Effector memory CD4-positive, alpha-beta T cell (primary cell): Measurements from ENCODE around the gene IL13.
A peak's percentile ranks its signal among the peaks of the same experiment; 100 is the strongest.

Experiments
- DNase-seq, 3 donors: peaks; one replicate each; pipeline ENCODE4 v3.0.0-alpha.2; 2020
- H3K27ac ChIP-seq: 2 replicates; pipeline ENCODE4 v1.7.0; 2013; ENCODE audit warnings: mild to moderate bottlenecking, low read length, moderate library complexity; ENCODE audit not compliant: insufficient read depth, poor library complexity, severe bottlenecking
- H3K27me3 ChIP-seq: replicated peaks from 2 replicates; pipeline ENCODE4 v1.7.0; 2013; ENCODE audit warnings: mild to moderate bottlenecking, low read length; ENCODE audit not compliant: insufficient read depth, control insufficient read depth, poor library complexity, severe bottlenecking
- H3K36me3 ChIP-seq: 2 replicates; pipeline ENCODE4 v1.7.0; 2013; ENCODE audit warnings: mild to moderate bottlenecking, low read length, moderate library complexity; ENCODE audit not compliant: control insufficient read depth, insufficient read depth
- H3K4me1 ChIP-seq: 2 replicates; pipeline ENCODE4 v1.7.0; 2013; ENCODE audit warnings: low read length, mild to moderate bottlenecking; ENCODE audit not compliant: control insufficient read depth, insufficient read depth, poor library complexity, severe bottlenecking
- H3K4me3 ChIP-seq: 2 replicates; pipeline ENCODE4 v1.7.0; 2013; ENCODE audit warnings: low read length, low read depth, mild to moderate bottlenecking; ENCODE audit not compliant: insufficient read depth, poor library complexity, severe bottlenecking
- H3K9me3 ChIP-seq: 2 replicates; pipeline ENCODE4 v1.7.0; 2013; ENCODE audit warnings: mild to moderate bottlenecking, low read length, moderate library complexity; ENCODE audit not compliant: control insufficient read depth

IL13 gene

DNA sequence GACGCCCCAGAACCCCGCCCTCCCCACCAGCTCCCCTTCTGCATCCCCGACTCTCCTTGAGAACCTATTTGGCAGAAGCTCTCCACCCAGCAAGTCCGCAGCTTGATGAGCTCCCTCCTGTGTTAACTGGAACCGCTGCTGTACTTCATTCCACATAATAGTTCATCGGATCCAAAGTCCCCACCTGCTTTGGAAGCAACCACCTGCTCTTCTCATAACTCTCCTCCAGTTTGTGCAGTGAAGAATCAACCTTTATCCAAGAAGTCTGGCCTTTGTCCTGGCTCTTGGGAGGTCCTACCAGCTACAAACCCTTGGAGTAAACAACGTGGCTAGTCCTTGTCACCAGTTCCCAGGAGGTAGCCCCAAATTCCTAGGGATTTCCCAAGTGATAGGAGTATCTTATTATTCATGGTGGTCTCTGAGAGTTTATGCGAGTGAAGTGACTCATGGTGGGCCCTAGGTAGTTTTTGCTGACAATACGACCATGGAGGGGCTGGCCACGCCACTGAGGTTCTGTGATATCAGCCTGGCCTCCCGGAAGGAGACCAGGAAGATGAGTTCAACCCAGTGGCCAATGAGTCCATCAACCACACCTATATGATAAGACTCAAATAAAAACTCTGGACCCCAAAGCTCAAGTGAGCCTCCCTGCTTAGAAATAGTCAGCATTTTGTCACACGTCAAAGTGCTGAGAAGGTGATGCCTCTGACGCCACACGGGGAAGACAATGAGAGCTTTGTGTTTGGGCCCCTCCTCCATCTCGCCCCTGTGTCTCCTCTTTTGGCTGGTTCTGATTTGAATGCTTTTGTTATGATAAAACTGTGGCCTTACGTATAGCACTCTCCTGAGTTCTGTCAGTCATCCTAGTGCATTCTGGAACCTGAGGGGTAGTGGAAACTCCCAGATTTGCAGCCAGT, 12.3 kb downstream of the IL13 start:
- Histone ChIP-seq H3K4me3 (no peak overlapping the region), H3K4me1 (peaks cover 4% of the 10 kb centered on the region), H3K27me3 (no peaks in the 10 kb centered on the region), H3K27ac (no peak overlapping the region), H3K9me3 (no peaks in the 10 kb centered on the region), H3K36me3 (no peaks in the 10 kb centered on the region)
- DNase-seq = no peak

DNA sequence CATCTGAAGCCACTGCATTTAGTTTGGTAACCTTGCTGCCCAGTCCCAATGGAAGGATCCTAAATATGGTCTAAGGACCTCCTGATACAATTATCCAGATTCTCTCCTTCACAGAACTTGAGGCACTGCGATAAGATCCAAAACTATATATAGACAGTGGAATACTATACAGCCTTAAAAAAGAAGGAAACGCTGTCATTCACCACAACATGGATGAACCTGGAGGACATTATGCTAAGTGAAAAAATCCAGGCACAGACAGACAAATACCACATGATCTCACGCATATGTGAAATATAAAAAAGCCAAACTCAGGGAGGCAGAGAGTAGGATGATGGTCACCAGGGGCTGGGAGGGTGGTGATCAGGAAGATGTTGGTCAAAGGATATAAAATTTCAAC, 13.0 kb downstream of the IL13 start:
- no peaks in the 10 kb centered on the region for H3K9me3 ChIP-seq
- H3K27me3 ChIP-seq = no peaks in the 10 kb centered on the region
- DNase-seq = no peak
- peaks cover 6% of the 10 kb centered on the region for H3K4me1 ChIP-seq
- H3K27ac ChIP-seq = no peak overlapping the region
- no peak overlapping the region for H3K4me3 ChIP-seq
- H3K36me3 ChIP-seq = no peaks in the 10 kb centered on the region

DNA sequence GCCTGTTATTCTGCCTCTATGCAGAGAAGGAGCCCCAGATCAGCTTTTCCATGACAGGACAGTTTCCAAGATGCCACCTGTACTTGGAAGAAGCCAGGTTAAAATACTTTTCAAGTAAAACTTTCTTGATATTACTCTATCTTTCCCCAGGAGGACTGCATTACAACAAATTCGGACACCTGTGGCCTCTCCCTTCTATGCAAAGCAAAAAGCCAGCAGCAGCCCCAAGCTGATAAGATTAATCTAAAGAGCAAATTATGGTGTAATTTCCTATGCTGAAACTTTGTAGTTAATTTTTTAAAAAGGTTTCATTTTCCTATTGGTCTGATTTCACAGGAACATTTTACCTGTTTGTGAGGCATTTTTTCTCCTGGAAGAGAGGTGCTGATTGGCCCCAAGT, 15.5 kb downstream of the IL13 start:
- no peak for DNase-seq
- Histone ChIP-seq H3K9me3 (no peaks in the 10 kb centered on the region), H3K27me3 (no peaks in the 10 kb centered on the region), H3K27ac (no peak overlapping the region), H3K4me1 (peaks cover 6% of the 10 kb centered on the region), H3K4me3 (no peak overlapping the region), H3K36me3 (no peaks in the 10 kb centered on the region)

DNA sequence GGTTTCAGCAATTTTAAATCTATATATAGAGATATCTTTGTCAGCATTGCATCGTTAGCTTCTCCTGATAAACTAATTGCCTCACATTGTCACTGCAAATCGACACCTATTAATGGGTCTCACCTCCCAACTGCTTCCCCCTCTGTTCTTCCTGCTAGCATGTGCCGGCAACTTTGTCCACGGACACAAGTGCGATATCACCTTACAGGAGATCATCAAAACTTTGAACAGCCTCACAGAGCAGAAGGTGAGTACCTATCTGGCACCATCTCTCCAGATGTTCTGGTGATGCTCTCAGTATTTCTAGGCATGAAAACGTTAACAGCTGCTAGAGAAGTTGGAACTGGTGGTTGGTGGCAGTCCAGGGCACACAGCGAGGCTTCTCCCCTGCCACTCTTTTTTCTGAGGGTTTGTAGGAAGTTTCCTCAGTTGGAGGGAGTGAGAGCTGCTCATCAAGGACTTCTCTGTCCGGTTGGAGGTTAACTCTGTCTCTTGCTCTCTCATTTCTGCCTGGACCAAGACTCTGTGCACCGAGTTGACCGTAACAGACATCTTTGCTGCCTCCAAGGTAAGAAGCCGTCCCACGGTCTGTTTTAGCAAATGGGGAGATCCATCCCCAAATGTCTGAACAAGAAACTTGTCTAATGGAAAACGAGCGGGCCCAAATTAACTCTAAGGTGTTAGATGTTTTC, 16.1 kb downstream of the IL13 start, which contains the start of gene IL4:
Gene IL4, plus strand, starts transcription at position 51 of the 692 bp plus-strand sequence. Its CDS starts 62 bp downstream, at position 113.
- Histone ChIP-seq H3K27ac (no peak within 1 kb of the TSS), H3K9me3 (no peaks in the 10 kb centered on the region), H3K36me3 (no peaks in the 10 kb centered on the region), H3K4me3 (peak within 1 kb of the TSS; percentile 16), H3K4me1 (peaks cover 6% of the 10 kb centered on the region), H3K27me3 (no peaks in the 10 kb centered on the region)
- no peak for DNase-seq

DNA sequence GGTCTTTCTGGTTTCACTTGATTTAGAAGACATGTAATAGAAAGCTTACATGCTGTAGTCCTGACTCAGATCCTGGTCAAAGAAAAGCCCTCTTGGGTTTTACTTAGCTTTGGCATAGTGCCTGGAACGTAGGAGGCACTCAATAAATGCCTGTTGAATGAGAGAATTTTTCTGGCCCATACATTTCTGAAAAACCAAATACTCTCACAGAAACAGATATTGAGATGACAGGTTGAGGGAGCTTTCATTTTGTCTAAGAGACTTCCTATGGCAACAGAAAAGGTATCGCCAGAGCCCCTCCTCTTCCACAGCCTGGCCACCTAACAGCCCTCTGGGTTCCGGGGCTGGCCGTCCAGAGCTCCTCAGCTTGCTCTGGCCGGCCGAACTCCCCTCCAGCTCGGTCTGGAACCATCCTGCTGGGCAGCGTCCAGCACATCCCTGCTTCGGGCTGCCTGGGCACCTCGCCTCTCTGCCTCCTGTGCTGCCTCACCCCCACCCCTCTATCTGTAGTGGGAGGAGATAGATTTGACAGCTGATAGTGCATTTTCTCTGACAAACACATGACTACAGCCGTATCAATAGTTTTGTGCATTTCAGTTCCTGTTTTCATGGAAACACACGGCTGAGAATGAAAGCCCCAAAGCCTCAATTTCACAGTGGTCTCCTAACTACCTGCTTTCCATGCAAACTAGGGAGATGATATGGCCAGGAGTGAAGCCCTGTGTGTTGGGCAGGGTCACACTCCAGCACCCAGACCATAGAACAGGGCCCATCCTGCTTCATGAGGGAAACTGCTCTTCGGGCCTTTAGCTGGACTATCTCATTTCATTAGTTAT, 16.9 kb downstream of the IL13 start:
- Histone ChIP-seq H3K4me1 (peaks cover 6% of the 10 kb centered on the region), H3K27ac (no peak overlapping the region), H3K4me3 (peak overlapping the region; percentile 16), H3K36me3 (no peaks in the 10 kb centered on the region), H3K27me3 (no peaks in the 10 kb centered on the region), H3K9me3 (no peaks in the 10 kb centered on the region)
- DNase-seq = no peak

DNA sequence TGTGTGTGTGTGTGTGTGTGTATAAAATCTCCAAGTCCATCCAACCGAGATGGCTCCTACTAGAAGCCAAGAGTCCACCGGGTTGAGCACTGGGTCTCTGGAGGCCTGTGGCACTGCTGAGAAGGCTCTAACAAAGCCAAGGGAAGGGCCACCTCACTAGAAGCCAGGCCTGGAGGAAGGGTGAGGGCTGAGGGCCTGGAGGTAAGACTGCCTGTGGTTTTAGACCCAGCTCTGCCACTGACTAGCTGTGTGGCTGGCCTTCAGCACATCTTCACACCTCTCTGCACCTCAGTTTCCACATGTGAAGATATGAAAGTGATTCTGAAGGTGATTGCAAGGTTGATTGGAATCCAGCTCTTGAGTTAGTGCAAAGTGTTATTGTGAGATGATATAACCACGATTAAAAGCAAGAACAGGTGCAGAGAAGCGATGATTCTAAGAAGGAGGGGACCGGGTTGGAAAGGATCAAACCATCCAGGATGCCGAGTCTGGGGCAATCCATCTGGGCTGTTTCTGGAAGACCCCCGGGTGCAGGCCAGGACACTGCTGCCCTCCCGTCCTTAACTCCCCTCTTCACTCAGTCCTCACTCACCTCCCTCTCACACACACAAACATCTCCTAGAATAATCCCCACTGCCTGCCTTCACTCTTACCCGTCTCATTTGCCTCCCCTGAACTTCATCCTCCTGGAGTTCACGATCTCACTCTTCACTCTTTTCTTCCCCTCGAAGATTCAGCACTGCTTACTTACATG, 18.1 kb downstream of the IL13 start:
- Histone ChIP-seq H3K27me3 (no peaks in the 10 kb centered on the region), H3K4me1 (peaks cover 6% of the 10 kb centered on the region), H3K9me3 (no peaks in the 10 kb centered on the region), H3K27ac (no peak overlapping the region), H3K36me3 (no peaks in the 10 kb centered on the region), H3K4me3 (no peak overlapping the region)
- no peak for DNase-seq

DNA sequence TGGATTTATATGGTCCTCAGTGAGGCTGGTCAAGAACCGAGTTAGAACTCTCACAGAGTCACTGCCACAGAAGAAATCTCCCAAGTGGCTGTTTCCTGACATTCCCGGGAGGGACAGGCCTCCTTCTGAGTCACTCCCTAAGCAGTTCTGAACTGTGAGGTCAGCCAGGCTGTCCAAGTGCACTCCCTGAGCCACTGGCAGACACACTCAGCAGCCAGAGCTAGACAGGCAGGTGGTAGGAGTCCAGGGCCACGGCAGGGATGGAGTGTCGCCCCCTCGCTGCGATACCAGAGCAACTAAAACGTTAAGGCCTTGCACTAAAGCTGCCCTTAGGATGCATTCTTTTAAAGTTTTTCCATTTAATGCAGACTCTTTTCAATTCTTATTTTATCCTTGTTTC, 19.2 kb downstream of the IL13 start:
- Histone ChIP-seq H3K4me1 (peaks cover 6% of the 10 kb centered on the region), H3K27me3 (no peaks in the 10 kb centered on the region)
- no peak for DNase-seq

DNA sequence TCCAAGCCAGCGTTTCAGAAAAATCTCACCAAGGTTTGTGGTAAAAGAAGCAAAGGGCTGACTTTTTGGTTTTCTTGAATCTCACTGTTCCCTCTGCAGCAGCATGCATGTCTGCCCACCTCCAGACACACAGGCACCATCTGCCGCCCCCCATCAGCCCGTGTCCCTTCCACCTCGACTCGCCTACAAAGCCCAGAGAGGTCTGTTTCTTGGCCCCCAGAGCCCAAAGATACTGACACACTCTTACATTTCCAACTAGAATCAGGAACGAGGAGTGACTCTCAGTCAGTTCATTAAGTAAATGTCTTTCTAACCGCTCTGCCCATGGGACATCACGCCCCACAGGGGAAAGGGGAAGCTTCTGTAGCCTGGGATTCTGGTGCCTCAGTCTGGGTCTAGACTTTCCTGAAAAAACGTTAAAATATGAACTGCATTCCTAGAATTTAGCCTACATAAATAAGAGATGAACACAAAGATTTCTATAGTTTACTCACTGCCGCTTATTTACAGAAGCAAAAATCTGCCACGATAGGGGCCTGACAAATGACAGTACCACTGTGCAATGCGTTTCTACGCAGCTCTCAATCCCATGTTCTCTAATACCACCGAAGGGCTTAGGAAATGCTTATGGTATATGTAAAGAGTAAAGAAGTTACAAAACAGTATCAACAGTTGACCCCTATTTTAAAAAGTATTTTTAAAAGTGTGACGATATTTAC, 19.9 kb downstream of the IL13 start:
- no peaks in the 10 kb centered on the region for H3K36me3 ChIP-seq
- no peaks in the 10 kb centered on the region for H3K9me3 ChIP-seq
- H3K4me1 ChIP-seq = peaks cover 6% of the 10 kb centered on the region
- H3K27me3 ChIP-seq = no peaks in the 10 kb centered on the region
- no peak for DNase-seq
- H3K27ac ChIP-seq = no peak overlapping the region
- no peak overlapping the region for H3K4me3 ChIP-seq

More for the DNA sequence above, 19.2 kb downstream of the IL13 start:
- H3K36me3 ChIP-seq = no peaks in the 10 kb centered on the region
- H3K4me3 ChIP-seq = no peak overlapping the region
- no peaks in the 10 kb centered on the region for H3K9me3 ChIP-seq
- no peak overlapping the region for H3K27ac ChIP-seq

DNA sequence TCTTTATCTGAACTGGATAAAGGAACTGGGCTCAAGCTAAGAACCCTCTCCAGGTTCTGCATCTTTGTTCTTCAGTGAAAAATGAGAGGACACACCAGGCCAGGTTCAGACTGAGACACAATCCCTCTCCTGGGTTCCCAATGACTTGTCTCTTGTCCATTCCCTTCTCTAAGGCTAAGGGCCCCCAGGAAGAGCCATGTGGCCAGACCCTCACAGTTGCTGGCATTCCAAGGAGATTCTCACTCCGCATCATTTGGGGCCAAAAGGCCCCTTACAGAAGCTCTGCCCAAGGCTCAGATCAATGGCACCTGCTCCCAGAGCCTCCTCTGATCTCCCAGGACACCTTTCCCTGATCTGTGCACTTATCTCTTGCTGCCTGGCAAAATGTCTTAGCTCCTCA, 20.8 kb downstream of the IL13 start:
- H3K27me3 ChIP-seq = no peaks in the 10 kb centered on the region
- H3K4me3 ChIP-seq = no peak overlapping the region
- peaks cover 6% of the 10 kb centered on the region for H3K4me1 ChIP-seq
- no peaks in the 10 kb centered on the region for H3K36me3 ChIP-seq
- DNase-seq = no peak
- H3K9me3 ChIP-seq = no peaks in the 10 kb centered on the region
- no peak overlapping the region for H3K27ac ChIP-seq
